Activated CD4-positive, alpha-beta T cell treated with anti-CD3 and anti-CD28 coated beads for 36 hours (primary cell): ENCODE measurements around the gene EXOC6B. TPM values are rescaled to one million over a fixed set of nuclear protein-coding genes. Genes with fewer than 3 reads are reported as not detected.
"Not testable (repeated sequence)": the region's sequence is repeated elsewhere in the genome, so short reads cannot be mapped to it uniquely, and the experiment has no call there.

Experiments used
- ATAC-seq: fragments of 200-7000 bp; cut with Tn5 transposase; one replicate; pipeline ENCODE4 v1.10.0; 2021; ENCODE audit warnings: mild to moderate bottlenecking, moderate library complexity
- CTCF ChIA-PET: fragments of 350-600 bp; sonication (Branson Sonifier 250); formaldehyde crosslinking; loops from one replicate; lab custom pipeline; 2021; ENCODE audit warnings: antibody characterized with exemption; lab: Charles Lee
- POLR2A ChIA-PET: fragments of 350-600 bp; sonication (Branson Sonifier 250); formaldehyde crosslinking; loops from one replicate; lab custom pipeline; 2021; ENCODE audit warnings: antibody characterized with exemption, inconsistent platforms; lab: Charles Lee
- DNase-seq: peaks from one replicate; pipeline ENCODE4 v3.0.0-alpha.2; 2020
- H3K27ac Mint-ChIP-seq: one replicate; pipeline ENCODE4 v1.8.0; 2021; ENCODE audit warnings: mixed read lengths
- H3K27me3 Mint-ChIP-seq: one replicate; pipeline ENCODE4 v1.8.0; 2021; ENCODE audit warnings: mixed read lengths
- H3K36me3 Mint-ChIP-seq: one replicate; pipeline ENCODE4 v1.8.0; 2021; ENCODE audit warnings: low read depth, mixed read lengths
- H3K4me1 Mint-ChIP-seq: one replicate; pipeline ENCODE4 v1.8.0; 2021; ENCODE audit warnings: mixed read lengths
- H3K4me3 Mint-ChIP-seq: one replicate; pipeline ENCODE4 v1.8.0; 2021; ENCODE audit warnings: mild to moderate bottlenecking, moderate library complexity, mixed read lengths
- H3K9me3 Mint-ChIP-seq: one replicate; pipeline ENCODE4 v1.8.0; 2021; ENCODE audit warnings: low read depth, mixed read lengths
- intact Hi-C, 2 experiments: fragments of 100-400 bp; cut with DNase I in 1 of 2; cut with micrococcal nuclease in 1 of 2; formaldehyde crosslinking; loops; one replicate each; pipeline versions ENCODE4 v1.14.2 to v1.15.1; 2022 to 2024; cut with DNase I, micrococcal nuclease
- total RNA-seq, 2 experiments: library from RNA; stranded (reverse); gene quantifications; one replicate each; pipeline ENCODE4 v1.2.3, GENCODE V29; 2021

EXOC6B gene
- total RNA-seq, 2 experiments from 2014 or later = 7.0 to 9.0 TPM

- Mint-ChIP-seq H3K27ac (no peak overlapping the region), H3K9me3 (no peaks in the 10 kb centered on the region), H3K36me3 (peaks cover 24% of the 10 kb centered on the region), H3K4me1 (no peaks in the 10 kb centered on the region), H3K4me3 (no peak overlapping the region), H3K27me3 (no peaks in the 10 kb centered on the region)
- DNase-seq (no peak), ATAC-seq (no peak)
- intact Hi-C loops = no loop called here
- ChIA-PET CTCF (no interaction called here), POLR2A (no interaction called here)
Measured at GRCh38 chr2:72497763-72498162, 328.1 kb downstream of the EXOC6B start.

- ATAC-seq = no peak
- no peaks in the 10 kb centered on the region for H3K9me3 Mint-ChIP-seq
- intact Hi-C loops = no loop called here
- H3K27me3 Mint-ChIP-seq = no peaks in the 10 kb centered on the region
- ChIA-PET POLR2A (no interaction called here), CTCF (interaction anchor here (0.5 to 0.7 kb wide), 2 partner anchors 16 to 1770 kb away, joined by 3 read pairs; no protein-coding TSS in a partner anchor)
- peaks cover 29% of the 10 kb centered on the region for H3K36me3 Mint-ChIP-seq
- DNase-seq = no peak
- no peak overlapping the region for H3K4me3 Mint-ChIP-seq
- no peaks in the 10 kb centered on the region for H3K4me1 Mint-ChIP-seq
- H3K27ac Mint-ChIP-seq = no peak overlapping the region
Measured at GRCh38 chr2:72496479-72496878, 329.4 kb downstream of the EXOC6B start.

- no peak overlapping the region for H3K27ac Mint-ChIP-seq
- CTCF ChIA-PET = no interaction called here
Measured at GRCh38 chr2:72494392-72494791, 331.4 kb downstream of the EXOC6B start.

GRCh38 chr2:72484622-72485021 is 341.2 kb downstream of the EXOC6B start:
- DNase-seq, CTCF ChIA-PET, ATAC-seq, H3K27ac Mint-ChIP-seq, intact Hi-C loops, POLR2A ChIA-PET, H3K27me3 Mint-ChIP-seq, H3K4me3 Mint-ChIP-seq, H3K4me1 Mint-ChIP-seq: not testable (repeated sequence)
- peaks cover 19% of the 10 kb centered on the region for H3K9me3 Mint-ChIP-seq
- peaks cover 69% of the 10 kb centered on the region for H3K36me3 Mint-ChIP-seq

More at GRCh38 chr2:72494392-72494791, 331.4 kb downstream of the EXOC6B start:
- no peaks in the 10 kb centered on the region for H3K27me3 Mint-ChIP-seq
- no peak overlapping the region for H3K4me3 Mint-ChIP-seq
- DNase-seq (no peak), ATAC-seq (no peak)
- no peaks in the 10 kb centered on the region for H3K4me1 Mint-ChIP-seq
- POLR2A ChIA-PET = no interaction called here
- peaks cover 39% of the 10 kb centered on the region for H3K36me3 Mint-ChIP-seq
- intact Hi-C loops = no loop called here
- H3K9me3 Mint-ChIP-seq = no peaks in the 10 kb centered on the region

- Mint-ChIP-seq H3K9me3 (peaks cover 19% of the 10 kb centered on the region), H3K4me1 (no peaks in the 10 kb centered on the region), H3K4me3 (no peak overlapping the region), H3K36me3 (peaks cover 69% of the 10 kb centered on the region), H3K27ac (no peak overlapping the region), H3K27me3 (no peaks in the 10 kb centered on the region)
- CTCF ChIA-PET = no interaction called here
- ATAC-seq (no peak), DNase-seq (no peak)
- intact Hi-C loops = no loop called here
- POLR2A ChIA-PET = no interaction called here
Measured at GRCh38 chr2:72483346-72483745, 342.5 kb downstream of the EXOC6B start.

GRCh38 chr2:72475246-72475645 is 350.6 kb downstream of the EXOC6B start:
- DNase-seq = no peak
- Mint-ChIP-seq H3K4me3 (no peak overlapping the region), H3K36me3 (peaks cover 39% of the 10 kb centered on the region), H3K27ac (no peak overlapping the region), H3K27me3 (no peaks in the 10 kb centered on the region), H3K4me1 (no peaks in the 10 kb centered on the region), H3K9me3 (peaks cover 39% of the 10 kb centered on the region)
- ATAC-seq = no peak
- intact Hi-C loops = no loop called here
- ChIA-PET POLR2A (no interaction called here), CTCF (no interaction called here)

GRCh38 chr2:72457801-72458516 is 367.9 kb downstream of the EXOC6B start:
- intact Hi-C loops = no loop called here
- Mint-ChIP-seq H3K4me1 (no peaks in the 10 kb centered on the region), H3K4me3 (no peak overlapping the region), H3K36me3 (peaks cover 5% of the 10 kb centered on the region), H3K27ac (no peak overlapping the region), H3K9me3 (peaks cover 2% of the 10 kb centered on the region), H3K27me3 (no peaks in the 10 kb centered on the region)
- ChIA-PET POLR2A (no interaction called here), CTCF (no interaction called here)
- DNase-seq = no peak
- ATAC-seq = no peak

- H3K27me3 Mint-ChIP-seq = no peaks in the 10 kb centered on the region
- H3K27ac Mint-ChIP-seq = no peak overlapping the region
- DNase-seq (no peak), ATAC-seq (no peak)
- H3K36me3 Mint-ChIP-seq = peaks cover 4% of the 10 kb centered on the region
- POLR2A ChIA-PET = no interaction called here
- intact Hi-C loops = no loop called here
- H3K9me3 Mint-ChIP-seq = no peaks in the 10 kb centered on the region
- CTCF ChIA-PET = no interaction called here
- no peaks in the 10 kb centered on the region for H3K4me1 Mint-ChIP-seq
- no peak overlapping the region for H3K4me3 Mint-ChIP-seq
Measured at GRCh38 chr2:72454189-72454588, 371.6 kb downstream of the EXOC6B start.

GRCh38 chr2:72442270-72442669 is 383.6 kb downstream of the EXOC6B start:
- Mint-ChIP-seq H3K9me3 (peaks cover 14% of the 10 kb centered on the region), H3K4me3 (no peak overlapping the region), H3K27me3 (no peaks in the 10 kb centered on the region), H3K36me3 (peaks cover 21% of the 10 kb centered on the region), H3K27ac (no peak overlapping the region), H3K4me1 (peaks cover 7% of the 10 kb centered on the region)
- intact Hi-C loops = no loop called here
- CTCF ChIA-PET = no interaction called here
- ATAC-seq = no peak
- POLR2A ChIA-PET = no interaction called here
- DNase-seq = no peak

GRCh38 chr2:72439892-72440291 is 385.9 kb downstream of the EXOC6B start:
- Mint-ChIP-seq H3K9me3 (peaks cover 22% of the 10 kb centered on the region), H3K36me3 (peaks cover 17% of the 10 kb centered on the region), H3K4me1 (peaks cover 7% of the 10 kb centered on the region), H3K27me3 (no peaks in the 10 kb centered on the region), H3K27ac (no peak overlapping the region), H3K4me3 (no peak overlapping the region)
- ChIA-PET POLR2A (interaction anchor here (0.6 kb wide), 1 partner anchor 48 kb away, joined by 9 read pairs; no protein-coding TSS in a partner anchor), CTCF (no interaction called here)
- DNase-seq (no peak), ATAC-seq (no peak)
- intact Hi-C loops = no loop called here

GRCh38 chr2:72438364-72438763 is 387.5 kb downstream of the EXOC6B start:
- intact Hi-C loops = no loop called here
- ChIA-PET CTCF (no interaction called here), POLR2A (no interaction called here)
- peaks cover 19% of the 10 kb centered on the region for H3K36me3 Mint-ChIP-seq
- no peak overlapping the region for H3K4me3 Mint-ChIP-seq
- DNase-seq (no peak), ATAC-seq (no peak)
- H3K9me3 Mint-ChIP-seq = peaks cover 25% of the 10 kb centered on the region
- H3K27me3 Mint-ChIP-seq = no peaks in the 10 kb centered on the region
- no peak overlapping the region for H3K27ac Mint-ChIP-seq
- H3K4me1 Mint-ChIP-seq = peaks cover 5% of the 10 kb centered on the region

GRCh38 chr2:72431737-72432136 is 394.1 kb downstream of the EXOC6B start:
- no peak for DNase-seq
- no peak overlapping the region for H3K27ac Mint-ChIP-seq
- ATAC-seq = no peak
- H3K27me3 Mint-ChIP-seq = no peaks in the 10 kb centered on the region
- CTCF ChIA-PET = no interaction called here
- H3K36me3 Mint-ChIP-seq = peaks cover 14% of the 10 kb centered on the region
- peaks cover 21% of the 10 kb centered on the region for H3K9me3 Mint-ChIP-seq
- POLR2A ChIA-PET = no interaction called here
- no peak overlapping the region for H3K4me3 Mint-ChIP-seq
- no peaks in the 10 kb centered on the region for H3K4me1 Mint-ChIP-seq
- intact Hi-C loops = no loop called here
